K562 (cell line): ENCODE results near the gene ZEB2. TPM values are rescaled to one million over a fixed set of nuclear protein-coding genes. Genes with fewer than 3 reads are reported as not detected.
A peak's percentile ranks its signal among the peaks of the same experiment; 100 is the strongest.

Experiments used
- ATF7 ChIP-seq: fragments of 450-650 bp; IDR thresholded peaks from 2 replicates; pipeline ENCODE4 v1.7.1; 2014; ENCODE audit warnings: mild to moderate bottlenecking, moderate library complexity
- BCOR ChIP-seq: fragments of 450-650 bp; IDR thresholded peaks from 2 replicates; pipeline ENCODE4 v1.6.1; 2016
- DACH1 ChIP-seq: fragments of 450-650 bp; IDR thresholded peaks from 2 replicates; pipeline ENCODE4 v1.6.1; 2018; ENCODE audit not compliant: partially characterized antibody
- HDGF ChIP-seq: fragments of 450-650 bp; IDR thresholded peaks from 2 replicates; pipeline ENCODE4 v1.6.1; 2016
- JUND ChIP-seq, 2 experiments: IDR thresholded peaks; 2 replicates in 1 of 2; 3 replicates in 1 of 2; pipeline ENCODE4 v1.6.1; 2011; ENCODE audit warnings: borderline replicate concordance in 2 of 2, low read depth in 2 of 2, low read length in 2 of 2, improper control_type of control experiment in 1 of 2, missing biosample characterization in 1 of 2, missing genetic modification characterization in 1 of 2, missing genetic modification reagents in 1 of 2
- KAT2B ChIP-seq: IDR thresholded peaks from one replicate; pipeline ENCODE4 v1.6.1; 2012; ENCODE audit warnings: low read depth, mild to moderate bottlenecking, control low read depth, inconsistent platforms, low read length, moderate library complexity
- MCM7 ChIP-seq, 2 experiments: fragments of 450-650 bp; IDR thresholded peaks; 2 replicates each; pipeline ENCODE4 v1.6.1; 2016 to 2018
- NFIX ChIP-seq: fragments of 250-450 bp; sonication (Bioruptor Pico); IDR thresholded peaks from 2 replicates; pipeline ENCODE4 v1.4.0; 2020; ENCODE audit warnings: low read depth, mild to moderate bottlenecking, moderate library complexity
- NRF1 ChIP-seq, 2 experiments: fragments of 450-650 bp; IDR thresholded peaks in 1 of 2; conservative IDR thresholded peaks in 1 of 2; 2 replicates each; pipeline ENCODE4 v1.6.1; 2014; ENCODE audit warnings: mild to moderate bottlenecking in 2 of 2
- RCOR1 ChIP-seq, 2 experiments: IDR thresholded peaks; 2 replicates each; pipeline ENCODE4 v1.6.1; 2012; ENCODE audit warnings: low read depth in 2 of 2, low read length in 2 of 2, borderline replicate concordance in 1 of 2, improper control_type of control experiment in 1 of 2
- SIN3A ChIP-seq, 2 experiments: fragments of 150-350 bp in 1 of 2; IDR thresholded peaks; 2 replicates each; pipeline ENCODE4 v1.6.1; 2011 to 2016; ENCODE audit warnings: borderline replicate concordance in 2 of 2, low read depth in 2 of 2, low read length in 2 of 2, mild to moderate bottlenecking in 2 of 2, moderate library complexity in 2 of 2; ENCODE audit not compliant: control insufficient read depth in 1 of 2
- TEAD4 ChIP-seq, 2 experiments: sonication (generic) in 1 of 2; formaldehyde crosslinking in 1 of 2; IDR thresholded peaks; 2 replicates each; pipeline versions ENCODE4 v1.6.1 to v1.8.0; 2012 to 2022; ENCODE audit warnings: borderline replicate concordance in 1 of 2, inconsistent platforms in 1 of 2, low read length in 1 of 2, mild to moderate bottlenecking in 1 of 2, missing genetic modification reagents in 1 of 2
- WHSC1 ChIP-seq: IDR thresholded peaks from one replicate; pipeline ENCODE4 v1.6.1; 2012; ENCODE audit warnings: low read length, control low read depth, inconsistent platforms
- XRCC5 ChIP-seq: fragments of 200-400 bp; formaldehyde crosslinking; IDR thresholded peaks from 2 replicates; pipeline ENCODE4 v1.6.1; 2017; ENCODE audit warnings: low read depth, mild to moderate bottlenecking, low read length
- polyA plus RNA-seq, 8 experiments: library from polyadenylated mRNA; depleted of rRNA in 4 of 8; stranded (reverse) in 5 of 8; unstranded in 3 of 8; fragments of >200 nt; fragmentation: Nextera tagmentation in 2 of 8; fragmentation: Illumina TruSeq in 1 of 8; extraction: Ambion mirVana in 2 of 8; extraction: Trizol in 1 of 8; gene quantifications; 2 replicates each; pipeline versions ENCODE4 v1.2.1 to v1.2.3, GENCODE V29; 2011 to 2014; ENCODE audit warnings: inconsistent platforms in 1 of 8, missing spikeins in 1 of 8
- total RNA-seq, 7 experiments: library from RNA; depleted of rRNA in 6 of 7; stranded (reverse); fragments of >200 nt in 6 of 7; fragmentation: Illumina TruSeq in 2 of 7; extraction: Trizol in 2 of 7; gene quantifications; 2 replicates each; pipeline versions ENCODE4 v1.2.1 to v1.2.3, GENCODE V29; 2011 to 2021; ENCODE audit warnings: low replicate concordance in 1 of 7
- TF ChIP-seq, protein P1 (sequence below), 2 experiments: fragments of 450-650 bp; IDR thresholded peaks; 2 replicates each; pipeline ENCODE4 v1.6.1; 2018; ENCODE audit warnings: mild to moderate bottlenecking in 2 of 2, low read depth in 1 of 2; ENCODE audit not compliant: partially characterized antibody in 2 of 2
- TF ChIP-seq, protein P2 (sequence below): fragments of 450-650 bp; IDR thresholded peaks from 2 replicates; pipeline ENCODE4 v1.6.1; 2016
- TF ChIP-seq, protein P3 (sequence below): fragments of 250-450 bp; sonication (Bioruptor Pico); IDR thresholded peaks from 2 replicates; pipeline ENCODE4 v1.5.0; 2022; ENCODE audit warnings: mild to moderate bottlenecking
- TF ChIP-seq, protein P4 (sequence below): fragments of 250-450 bp; sonication (Bioruptor Pico); IDR thresholded peaks from 2 replicates; pipeline ENCODE4 v1.4.0; 2020

Gene ZEB2
- total and polyA plus RNA-seq, 9 of the 15 experiments (the other 6 are each of a cell fraction or from before 2014, with no cell fraction given): 15.1 to 113 (median 72.3) TPM

DNA sequence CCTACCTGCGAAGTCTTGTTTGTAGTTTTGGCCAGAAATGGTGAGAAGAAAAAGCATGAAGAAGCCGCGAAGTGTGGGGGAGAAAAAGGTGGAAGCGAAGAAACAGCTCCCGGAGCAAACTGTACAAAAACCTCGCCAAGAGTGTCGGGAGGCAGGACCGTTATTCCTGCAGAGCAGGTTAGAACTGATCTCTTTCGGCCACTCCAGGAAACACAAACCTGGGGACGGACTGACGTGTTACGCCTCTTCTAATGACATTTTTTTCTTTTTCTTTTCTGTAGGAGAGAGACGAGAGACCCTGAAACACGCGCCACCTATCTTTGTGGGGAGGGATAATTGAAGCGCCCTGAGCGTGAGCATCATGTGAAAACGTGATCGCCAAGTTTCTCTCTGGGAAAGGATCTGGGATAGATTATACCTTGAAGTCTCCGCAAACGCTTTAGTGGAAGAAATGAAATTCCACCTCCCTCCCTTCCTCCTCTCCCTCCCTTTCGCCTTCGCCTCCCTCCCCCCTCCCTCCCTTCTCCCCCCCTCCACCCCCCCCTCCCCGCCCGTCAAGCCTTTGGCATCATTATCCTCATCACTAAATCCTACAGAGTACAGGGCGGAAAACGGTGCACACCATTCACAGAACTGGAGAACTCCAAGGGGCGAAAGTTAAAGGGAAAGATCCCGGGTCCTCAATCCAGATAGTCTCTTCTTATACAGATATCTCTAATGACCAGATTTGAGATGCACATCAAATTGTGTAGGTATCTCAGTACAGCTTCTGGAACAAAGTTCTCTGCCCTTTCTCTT lies at the start of gene ZEB2 (continued):
- TF ChIP-seq, protein P1, sequence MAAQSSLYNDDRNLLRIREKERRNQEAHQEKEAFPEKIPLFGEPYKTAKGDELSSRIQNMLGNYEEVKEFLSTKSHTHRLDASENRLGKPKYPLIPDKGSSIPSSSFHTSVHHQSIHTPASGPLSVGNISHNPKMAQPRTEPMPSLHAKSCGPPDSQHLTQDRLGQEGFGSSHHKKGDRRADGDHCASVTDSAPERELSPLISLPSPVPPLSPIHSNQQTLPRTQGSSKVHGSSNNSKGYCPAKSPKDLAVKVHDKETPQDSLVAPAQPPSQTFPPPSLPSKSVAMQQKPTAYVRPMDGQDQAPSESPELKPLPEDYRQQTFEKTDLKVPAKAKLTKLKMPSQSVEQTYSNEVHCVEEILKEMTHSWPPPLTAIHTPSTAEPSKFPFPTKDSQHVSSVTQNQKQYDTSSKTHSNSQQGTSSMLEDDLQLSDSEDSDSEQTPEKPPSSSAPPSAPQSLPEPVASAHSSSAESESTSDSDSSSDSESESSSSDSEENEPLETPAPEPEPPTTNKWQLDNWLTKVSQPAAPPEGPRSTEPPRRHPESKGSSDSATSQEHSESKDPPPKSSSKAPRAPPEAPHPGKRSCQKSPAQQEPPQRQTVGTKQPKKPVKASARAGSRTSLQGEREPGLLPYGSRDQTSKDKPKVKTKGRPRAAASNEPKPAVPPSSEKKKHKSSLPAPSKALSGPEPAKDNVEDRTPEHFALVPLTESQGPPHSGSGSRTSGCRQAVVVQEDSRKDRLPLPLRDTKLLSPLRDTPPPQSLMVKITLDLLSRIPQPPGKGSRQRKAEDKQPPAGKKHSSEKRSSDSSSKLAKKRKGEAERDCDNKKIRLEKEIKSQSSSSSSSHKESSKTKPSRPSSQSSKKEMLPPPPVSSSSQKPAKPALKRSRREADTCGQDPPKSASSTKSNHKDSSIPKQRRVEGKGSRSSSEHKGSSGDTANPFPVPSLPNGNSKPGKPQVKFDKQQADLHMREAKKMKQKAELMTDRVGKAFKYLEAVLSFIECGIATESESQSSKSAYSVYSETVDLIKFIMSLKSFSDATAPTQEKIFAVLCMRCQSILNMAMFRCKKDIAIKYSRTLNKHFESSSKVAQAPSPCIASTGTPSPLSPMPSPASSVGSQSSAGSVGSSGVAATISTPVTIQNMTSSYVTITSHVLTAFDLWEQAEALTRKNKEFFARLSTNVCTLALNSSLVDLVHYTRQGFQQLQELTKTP (IDR thresholded peaks at IDR 0.05; ENCODE audit: low read depth in 1 of 2, partially characterized antibody in 2 of 2): peak; percentile 88 to 96
- no peak for TF ChIP-seq HDGF
- TF ChIP-seq BCOR: peak; percentile 65; the same call in 1 of the 2 replicates
- peak in 1 of 2 experiments; percentile 18; a peak in 2 of 4 replicates for TF ChIP-seq NRF1 (conservative IDR thresholded peaks at IDR 0.05 in 1 of 2, IDR thresholded peaks at IDR 0.05 in 1 of 2)
- TF ChIP-seq TEAD4 (IDR thresholded peaks at IDR 0.05; ENCODE audit: low read length): peak; percentile 71
- TF ChIP-seq TEAD4 (CRISPR knock-in tag; IDR thresholded peaks at IDR 0.05; ENCODE audit: borderline replicate concordance): no peak
- peak in 1 of 2 experiments; percentile 78; a peak in 1 of 4 replicates for TF ChIP-seq SIN3A (IDR thresholded peaks at IDR 0.05; ENCODE audit: borderline replicate concordance in 2 of 2, control insufficient read depth in 1 of 2, low read depth in 2 of 2, low read length in 2 of 2)
- TF ChIP-seq, protein P2, sequence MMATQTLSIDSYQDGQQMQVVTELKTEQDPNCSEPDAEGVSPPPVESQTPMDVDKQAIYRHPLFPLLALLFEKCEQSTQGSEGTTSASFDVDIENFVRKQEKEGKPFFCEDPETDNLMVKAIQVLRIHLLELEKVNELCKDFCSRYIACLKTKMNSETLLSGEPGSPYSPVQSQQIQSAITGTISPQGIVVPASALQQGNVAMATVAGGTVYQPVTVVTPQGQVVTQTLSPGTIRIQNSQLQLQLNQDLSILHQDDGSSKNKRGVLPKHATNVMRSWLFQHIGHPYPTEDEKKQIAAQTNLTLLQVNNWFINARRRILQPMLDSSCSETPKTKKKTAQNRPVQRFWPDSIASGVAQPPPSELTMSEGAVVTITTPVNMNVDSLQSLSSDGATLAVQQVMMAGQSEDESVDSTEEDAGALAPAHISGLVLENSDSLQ: peak; percentile 72
- no peak for TF ChIP-seq KAT2B
- TF ChIP-seq, protein P3, sequence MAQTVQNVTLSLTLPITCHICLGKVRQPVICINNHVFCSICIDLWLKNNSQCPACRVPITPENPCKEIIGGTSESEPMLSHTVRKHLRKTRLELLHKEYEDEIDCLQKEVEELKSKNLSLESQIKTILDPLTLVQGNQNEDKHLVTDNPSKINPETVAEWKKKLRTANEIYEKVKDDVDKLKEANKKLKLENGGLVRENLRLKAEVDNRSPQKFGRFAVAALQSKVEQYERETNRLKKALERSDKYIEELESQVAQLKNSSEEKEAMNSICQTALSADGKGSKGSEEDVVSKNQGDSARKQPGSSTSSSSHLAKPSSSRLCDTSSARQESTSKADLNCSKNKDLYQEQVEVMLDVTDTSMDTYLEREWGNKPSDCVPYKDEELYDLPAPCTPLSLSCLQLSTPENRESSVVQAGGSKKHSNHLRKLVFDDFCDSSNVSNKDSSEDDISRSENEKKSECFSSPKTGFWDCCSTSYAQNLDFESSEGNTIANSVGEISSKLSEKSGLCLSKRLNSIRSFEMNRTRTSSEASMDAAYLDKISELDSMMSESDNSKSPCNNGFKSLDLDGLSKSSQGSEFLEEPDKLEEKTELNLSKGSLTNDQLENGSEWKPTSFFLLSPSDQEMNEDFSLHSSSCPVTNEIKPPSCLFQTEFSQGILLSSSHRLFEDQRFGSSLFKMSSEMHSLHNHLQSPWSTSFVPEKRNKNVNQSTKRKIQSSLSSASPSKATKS: no peak
- TF ChIP-seq MCM7 (IDR thresholded peaks at IDR 0.05): no peak
- peak; percentile 37 for TF ChIP-seq DACH1
- peak; percentile 71; the same call in 1 of the 2 replicates for TF ChIP-seq JUND (IDR thresholded peaks at IDR 0.05; ENCODE audit: borderline replicate concordance, low read depth, low read length)
- TF ChIP-seq JUND (tag; IDR thresholded peaks at IDR 0.05; ENCODE audit: borderline replicate concordance, low read depth, low read length): peak; percentile 66; the same call in 1 of the 3 replicates
- peak in 1 of 2 experiments; percentile 90; a peak in 2 of 4 replicates for TF ChIP-seq RCOR1 (IDR thresholded peaks at IDR 0.05; ENCODE audit: borderline replicate concordance in 1 of 2, low read depth in 2 of 2, low read length in 2 of 2)
- peak; percentile 84; the same call in 1 of the 2 replicates for TF ChIP-seq XRCC5
- TF ChIP-seq, protein P4, sequence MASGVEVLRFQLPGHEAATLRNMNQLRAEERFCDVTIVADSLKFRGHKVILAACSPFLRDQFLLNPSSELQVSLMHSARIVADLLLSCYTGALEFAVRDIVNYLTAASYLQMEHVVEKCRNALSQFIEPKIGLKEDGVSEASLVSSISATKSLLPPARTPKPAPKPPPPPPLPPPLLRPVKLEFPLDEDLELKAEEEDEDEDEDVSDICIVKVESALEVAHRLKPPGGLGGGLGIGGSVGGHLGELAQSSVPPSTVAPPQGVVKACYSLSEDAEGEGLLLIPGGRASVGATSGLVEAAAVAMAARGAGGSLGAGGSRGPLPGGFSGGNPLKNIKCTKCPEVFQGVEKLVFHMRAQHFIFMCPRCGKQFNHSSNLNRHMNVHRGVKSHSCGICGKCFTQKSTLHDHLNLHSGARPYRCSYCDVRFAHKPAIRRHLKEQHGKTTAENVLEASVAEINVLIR: peak; percentile 61; the same call in 1 of the 2 replicates
- TF ChIP-seq ATF7: peak; percentile 80
- no peak for TF ChIP-seq WHSC1
- no peak for TF ChIP-seq NFIX
